BLaER1 (cell line): ENCODE results near the gene CA12.

Source experiments
- H3K27ac ChIP-seq: shearing (Covaris generic); formaldehyde crosslinking; 2 replicates; pipeline ENCODE4 v1.8.1; 2022
- H3K27me3 ChIP-seq: shearing (Covaris generic); formaldehyde crosslinking; 2 replicates; pipeline ENCODE4 v1.8.1; 2022
- H3K36me3 ChIP-seq: shearing (Covaris generic); formaldehyde crosslinking; 2 replicates; pipeline ENCODE4 v1.8.1; 2022
- H3K4me1 ChIP-seq: shearing (Covaris generic); formaldehyde crosslinking; 2 replicates; pipeline ENCODE4 v1.8.1; 2022
- H3K4me2 ChIP-seq: shearing (Covaris generic); formaldehyde crosslinking; 2 replicates; pipeline ENCODE4 v1.8.1; 2022
- H3K4me3 ChIP-seq: shearing (Covaris generic); formaldehyde crosslinking; 2 replicates; pipeline ENCODE4 v1.8.1; 2022
- H3K9ac ChIP-seq: shearing (Covaris generic); formaldehyde crosslinking; 2 replicates; pipeline ENCODE4 v1.8.1; 2022
- H3K9me3 ChIP-seq: shearing (Covaris generic); formaldehyde crosslinking; 2 replicates; pipeline ENCODE4 v1.8.1; 2022
- H4K20me1 ChIP-seq: shearing (Covaris generic); formaldehyde crosslinking; 2 replicates; pipeline ENCODE4 v1.8.1; 2022
- Cebpa-rat ChIP-seq: shearing (Covaris generic); IDR thresholded peaks from 2 replicates; pipeline ENCODE4 v1.8.1; 2022

CA12 gene

GRCh38 chr15:63379492-63380150, 2.0 kb downstream of the CA12 start:
- no peak overlapping the region for H3K27ac ChIP-seq
- no peak overlapping the region for H3K4me2 ChIP-seq
- H3K36me3 ChIP-seq: no peaks in the 10 kb centered on the region
- TF ChIP-seq Cebpa-rat: no peak
- H3K4me3 ChIP-seq: no peak overlapping the region
- peaks cover 8% of the 10 kb centered on the region; the same call in 1 of the 2 replicates for H3K4me1 ChIP-seq
- H3K9ac ChIP-seq: no peak overlapping the region
- H3K9me3 ChIP-seq: no peaks in the 10 kb centered on the region
- H4K20me1 ChIP-seq: peaks cover 9% of the 10 kb centered on the region; the same call in 1 of the 2 replicates
- peaks cover 60% of the 10 kb centered on the region for H3K27me3 ChIP-seq

GRCh38 chr15:63378946-63379345, 2.7 kb downstream of the CA12 start:
- Histone ChIP-seq H3K4me1 (peaks cover 8% of the 10 kb centered on the region; the same call in 1 of the 2 replicates), H3K9ac (no peak overlapping the region), H3K27me3 (peaks cover 54% of the 10 kb centered on the region), H3K4me3 (no peak overlapping the region), H4K20me1 (peaks cover 9% of the 10 kb centered on the region; the same call in 1 of the 2 replicates), H3K9me3 (no peaks in the 10 kb centered on the region), H3K36me3 (no peaks in the 10 kb centered on the region), H3K4me2 (no peak overlapping the region), H3K27ac (no peak overlapping the region)
- TF ChIP-seq Cebpa-rat: no peak

- no peaks in the 10 kb centered on the region for H3K4me1 ChIP-seq
- H3K4me2 ChIP-seq: no peak overlapping the region
- TF ChIP-seq Cebpa-rat: no peak
- no peak overlapping the region for H3K27ac ChIP-seq
- no peaks in the 10 kb centered on the region for H4K20me1 ChIP-seq
- no peaks in the 10 kb centered on the region for H3K36me3 ChIP-seq
- no peak overlapping the region for H3K9ac ChIP-seq
- H3K27me3 ChIP-seq: peaks cover 13% of the 10 kb centered on the region
- no peaks in the 10 kb centered on the region for H3K9me3 ChIP-seq
- H3K4me3 ChIP-seq: no peak overlapping the region
Measured at GRCh38 chr15:63374686-63375520, 6.7 kb downstream of the CA12 start.

- Histone ChIP-seq H3K4me1 (no peaks in the 10 kb centered on the region), H3K9ac (no peak overlapping the region), H3K27me3 (peaks cover 4% of the 10 kb centered on the region), H3K9me3 (no peaks in the 10 kb centered on the region), H3K4me3 (no peak overlapping the region), H3K27ac (no peak overlapping the region), H3K36me3 (no peaks in the 10 kb centered on the region), H4K20me1 (no peaks in the 10 kb centered on the region), H3K4me2 (no peak overlapping the region)
- TF ChIP-seq Cebpa-rat: no peak
Measured at GRCh38 chr15:63373866-63374548, 7.6 kb downstream of the CA12 start.

- Histone ChIP-seq H3K9ac (no peak overlapping the region), H3K36me3 (no peaks in the 10 kb centered on the region), H4K20me1 (no peaks in the 10 kb centered on the region), H3K9me3 (no peaks in the 10 kb centered on the region), H3K27me3 (no peaks in the 10 kb centered on the region), H3K4me3 (no peak overlapping the region), H3K4me2 (no peak overlapping the region), H3K4me1 (no peaks in the 10 kb centered on the region), H3K27ac (no peak overlapping the region)
- TF ChIP-seq Cebpa-rat: no peak
Measured at GRCh38 chr15:63373330-63373729, 8.3 kb downstream of the CA12 start.

GRCh38 chr15:63372753-63373152, 8.9 kb downstream of the CA12 start:
- no peak overlapping the region for H3K4me3 ChIP-seq
- H3K27me3 ChIP-seq: no peaks in the 10 kb centered on the region
- no peaks in the 10 kb centered on the region for H3K4me1 ChIP-seq
- H3K36me3 ChIP-seq: no peaks in the 10 kb centered on the region
- H4K20me1 ChIP-seq: no peaks in the 10 kb centered on the region
- no peak overlapping the region for H3K27ac ChIP-seq
- no peaks in the 10 kb centered on the region for H3K9me3 ChIP-seq
- no peak overlapping the region for H3K9ac ChIP-seq
- TF ChIP-seq Cebpa-rat: no peak
- no peak overlapping the region for H3K4me2 ChIP-seq

- H3K9ac ChIP-seq: no peak overlapping the region
- H3K27me3 ChIP-seq: no peaks in the 10 kb centered on the region
- H3K27ac ChIP-seq: no peak overlapping the region
- H3K9me3 ChIP-seq: no peaks in the 10 kb centered on the region
- no peak for TF ChIP-seq Cebpa-rat
- no peaks in the 10 kb centered on the region for H3K36me3 ChIP-seq
- H3K4me3 ChIP-seq: no peak overlapping the region
- no peaks in the 10 kb centered on the region for H4K20me1 ChIP-seq
- no peak overlapping the region for H3K4me2 ChIP-seq
- no peaks in the 10 kb centered on the region for H3K4me1 ChIP-seq
Measured at GRCh38 chr15:63372018-63372705, 9.5 kb downstream of the CA12 start.

- Histone ChIP-seq H3K4me2 (no peak overlapping the region), H3K4me1 (no peaks in the 10 kb centered on the region), H3K36me3 (no peaks in the 10 kb centered on the region), H3K27ac (no peak overlapping the region), H3K27me3 (no peaks in the 10 kb centered on the region), H3K9me3 (no peaks in the 10 kb centered on the region), H3K4me3 (no peak overlapping the region), H3K9ac (no peak overlapping the region), H4K20me1 (no peaks in the 10 kb centered on the region)
- TF ChIP-seq Cebpa-rat: no peak
Measured at GRCh38 chr15:63371297-63371918, 10.2 kb downstream of the CA12 start.

GRCh38 chr15:63370764-63371163, 10.9 kb downstream of the CA12 start:
- no peaks in the 10 kb centered on the region for H3K4me1 ChIP-seq
- no peaks in the 10 kb centered on the region for H3K27me3 ChIP-seq
- no peaks in the 10 kb centered on the region for H3K9me3 ChIP-seq
- no peak overlapping the region for H3K4me3 ChIP-seq
- H3K27ac ChIP-seq: no peak overlapping the region
- H4K20me1 ChIP-seq: no peaks in the 10 kb centered on the region
- no peaks in the 10 kb centered on the region for H3K36me3 ChIP-seq
- H3K4me2 ChIP-seq: no peak overlapping the region
- TF ChIP-seq Cebpa-rat: no peak
- H3K9ac ChIP-seq: no peak overlapping the region
